PFSK-1 (cell line): ENCODE data around the gene DNM3.

Experiments used
- FOXP2 ChIP-seq: optimal IDR thresholded peaks from 2 replicates; pipeline ENCODE3; 2011; ENCODE audit warnings: borderline replicate concordance, control low read depth, inconsistent platforms; ENCODE audit not compliant: insufficient read depth; ENCODE audit errors: extremely low read length, extremely low read depth
- POLR2AphosphoS5 ChIP-seq: IDR thresholded peaks from 2 replicates; pipeline ENCODE4 v1.6.1; 2012; ENCODE audit warnings: low read depth, mild to moderate bottlenecking, control low read depth, low read length, moderate library complexity
- REST ChIP-seq, 2 experiments: IDR thresholded peaks; 2 replicates each; pipeline versions ENCODE4 v1.6.1 to v1.8.0; 2011 to 2012; ENCODE audit warnings: low read depth in 2 of 2, low read length in 2 of 2, control low read depth in 1 of 2, inconsistent platforms in 1 of 2, mild to moderate bottlenecking in 1 of 2, moderate library complexity in 1 of 2; ENCODE audit not compliant: insufficient read depth in 1 of 2
- SIN3A ChIP-seq: IDR thresholded peaks from 2 replicates; pipeline ENCODE4 v1.6.1; 2012; ENCODE audit warnings: mild to moderate bottlenecking, low read length, moderate library complexity, borderline replicate concordance; ENCODE audit not compliant: insufficient read depth
- TAF1 ChIP-seq: IDR thresholded peaks from 2 replicates; pipeline ENCODE4 v1.6.1; 2012; ENCODE audit warnings: low read length, control low read depth, borderline replicate concordance; ENCODE audit not compliant: insufficient read depth

The DNM3 gene

GRCh38 chr1:171961861-171962260, 120.6 kb downstream of the DNM3 start:
- TF ChIP-seq SIN3A (no peak), FOXP2 (no peak), TAF1 (no peak), POLR2AphosphoS5 (no peak), REST (IDR thresholded peaks at IDR 0.05; ENCODE audit: insufficient read depth in 1 of 2, low read depth in 2 of 2, low read length in 2 of 2) (no peak)

GRCh38 chr1:171963762-171964161, 122.5 kb downstream of the DNM3 start:
- no peak for TF ChIP-seq FOXP2
- TF ChIP-seq POLR2AphosphoS5 = no peak
- TF ChIP-seq TAF1 = no peak
- TF ChIP-seq SIN3A = no peak
- TF ChIP-seq REST (IDR thresholded peaks at IDR 0.05; ENCODE audit: insufficient read depth in 1 of 2, low read depth in 2 of 2, low read length in 2 of 2) = no peak

GRCh38 chr1:171965777-171966176, 124.5 kb downstream of the DNM3 start:
- TF ChIP-seq TAF1 (no peak), SIN3A (no peak)

- TF ChIP-seq TAF1 = no peak
- TF ChIP-seq SIN3A = no peak
- TF ChIP-seq POLR2AphosphoS5 = no peak
- no peak for TF ChIP-seq REST (IDR thresholded peaks at IDR 0.05; ENCODE audit: insufficient read depth in 1 of 2, low read depth in 2 of 2, low read length in 2 of 2)
- no peak for TF ChIP-seq FOXP2
Measured at GRCh38 chr1:171966426-171967220, 125.3 kb downstream of the DNM3 start.

GRCh38 chr1:171969226-171969625, 127.9 kb downstream of the DNM3 start:
- TF ChIP-seq POLR2AphosphoS5 = no peak
- no peak for TF ChIP-seq SIN3A
- TF ChIP-seq REST (IDR thresholded peaks at IDR 0.05; ENCODE audit: insufficient read depth in 1 of 2, low read depth in 2 of 2, low read length in 2 of 2) = no peak
- no peak for TF ChIP-seq FOXP2
- TF ChIP-seq TAF1 = no peak
